Measurements from ENCODE around the gene CDKN2B-AS1.
"Not testable (repeated sequence)": the region's sequence is repeated elsewhere in the genome, so short reads cannot be mapped to it uniquely, and the experiment has no call there.

The CDKN2B-AS1 gene

GRCh38 chr9:22056402-22056801 is 61.8 kb downstream of the CDKN2B-AS1 start:
- H3K27me3 ChIP-seq (ENCODE audit: control insufficient read depth, insufficient read depth, low read length): no peaks in the 10 kb centered on the region
- H3K79me2 ChIP-seq: no peaks in the 10 kb centered on the region
- no peak overlapping the region for H3K4me3 ChIP-seq (ENCODE audit: low read depth, low read length)
- no peaks in the 10 kb centered on the region for H3K36me3 ChIP-seq (ENCODE audit: control insufficient read depth, insufficient read depth, low read length)
- TF ChIP-seq CTCF (IDR thresholded peaks at IDR 0.05): no peak
- H3K9ac ChIP-seq: no peak overlapping the region
- no peak overlapping the region for H3K27ac ChIP-seq
- H3K4me1 ChIP-seq: no peaks in the 10 kb centered on the region
- H3K9me3 ChIP-seq (ENCODE audit: control insufficient read depth, low read length): no peaks in the 10 kb centered on the region
- H2AFZ ChIP-seq: no peak overlapping the region
- no peak overlapping the region for H3K4me2 ChIP-seq (ENCODE audit: low read length)

- H3K27me3 ChIP-seq (ENCODE audit: control insufficient read depth, insufficient read depth, low read length); H2AFZ ChIP-seq; H3K36me3 ChIP-seq (ENCODE audit: control insufficient read depth, insufficient read depth, low read length); H3K79me2 ChIP-seq; H3K27ac ChIP-seq; H3K9me3 ChIP-seq (ENCODE audit: control insufficient read depth, low read length); H3K4me2 ChIP-seq (ENCODE audit: low read length); H3K4me3 ChIP-seq (ENCODE audit: low read depth, low read length); H3K4me1 ChIP-seq; H3K9ac ChIP-seq: not testable (repeated sequence)
These were observed 63.4 kb downstream of the CDKN2B-AS1 start for GRCh38 chr9:22057972-22058371.

GRCh38 chr9:22060831-22061383 is 66.3 kb downstream of the CDKN2B-AS1 start:
- no peak overlapping the region for H3K27ac ChIP-seq
- no peak overlapping the region for H2AFZ ChIP-seq

GRCh38 chr9:22064957-22065356 is 70.4 kb downstream of the CDKN2B-AS1 start:
- Histone ChIP-seq H3K9me3 (ENCODE audit: control insufficient read depth, low read length) (no peaks in the 10 kb centered on the region), H2AFZ (no peak overlapping the region)
- no peak for TF ChIP-seq CTCF (IDR thresholded peaks at IDR 0.05)

More at GRCh38 chr9:22060831-22061383, 66.3 kb downstream of the CDKN2B-AS1 start:
- Histone ChIP-seq H3K4me3 (ENCODE audit: low read depth, low read length) (no peak overlapping the region), H3K36me3 (ENCODE audit: control insufficient read depth, insufficient read depth, low read length) (no peaks in the 10 kb centered on the region), H3K79me2 (no peaks in the 10 kb centered on the region), H3K4me2 (ENCODE audit: low read length) (no peak overlapping the region), H3K9me3 (ENCODE audit: control insufficient read depth, low read length) (no peaks in the 10 kb centered on the region), H3K4me1 (no peaks in the 10 kb centered on the region), H3K27me3 (ENCODE audit: control insufficient read depth, insufficient read depth, low read length) (no peaks in the 10 kb centered on the region), H3K9ac (no peak overlapping the region)
- no peak for TF ChIP-seq CTCF (IDR thresholded peaks at IDR 0.05)

GRCh38 chr9:22065431-22066200 is 71.0 kb downstream of the CDKN2B-AS1 start:
- H3K9me3 ChIP-seq (ENCODE audit: control insufficient read depth, low read length): no peaks in the 10 kb centered on the region
- no peaks in the 10 kb centered on the region for H3K27me3 ChIP-seq (ENCODE audit: control insufficient read depth, insufficient read depth, low read length)
- no peaks in the 10 kb centered on the region for H3K4me1 ChIP-seq
- no peaks in the 10 kb centered on the region for H3K36me3 ChIP-seq (ENCODE audit: control insufficient read depth, insufficient read depth, low read length)
- H3K4me3 ChIP-seq (ENCODE audit: low read depth, low read length): no peak overlapping the region
- no peak overlapping the region for H3K27ac ChIP-seq
- no peak overlapping the region for H3K4me2 ChIP-seq (ENCODE audit: low read length)
- no peaks in the 10 kb centered on the region for H3K79me2 ChIP-seq
- TF ChIP-seq CTCF (IDR thresholded peaks at IDR 0.05): no peak
- no peak overlapping the region for H3K9ac ChIP-seq
- no peak overlapping the region for H2AFZ ChIP-seq

More at GRCh38 chr9:22064957-22065356, 70.4 kb downstream of the CDKN2B-AS1 start:
- H3K4me2 ChIP-seq (ENCODE audit: low read length): peak overlapping the region; percentile 29
- H3K79me2 ChIP-seq: no peaks in the 10 kb centered on the region
- no peak overlapping the region for H3K9ac ChIP-seq
- no peak overlapping the region for H3K27ac ChIP-seq
- no peak overlapping the region for H3K4me3 ChIP-seq (ENCODE audit: low read depth, low read length)
- H3K27me3 ChIP-seq (ENCODE audit: control insufficient read depth, insufficient read depth, low read length): no peaks in the 10 kb centered on the region
- H3K36me3 ChIP-seq (ENCODE audit: control insufficient read depth, insufficient read depth, low read length): no peaks in the 10 kb centered on the region
- H3K4me1 ChIP-seq: no peaks in the 10 kb centered on the region

All from parathyroid adenoma (tissue), 2 donors.